GM13976 (cell line): ENCODE measurements around the gene OMG.

Source experiments
- DNase-seq: peaks from one replicate; pipeline ENCODE4 v3.0.0; 2012; ENCODE audit warnings: low spot score
- in situ Hi-C: fragments of 300-500 bp; cut with MboI; formaldehyde crosslinking; loops from one replicate; pipeline ENCODE4 v1.12.0; 2022; ENCODE audit warnings: low sequenced_read_pairs, mixed read lengths, inconsistent platforms; ENCODE audit not compliant: unreplicated experiment
- TF ChIP-seq, protein P1 (sequence below): IDR thresholded peaks from 2 replicates; pipeline ENCODE4 v1.5.1; 2012; ENCODE audit warnings: borderline replicate concordance, mild to moderate bottlenecking; ENCODE audit not compliant: insufficient read depth; ENCODE audit errors: extremely low read depth, missing control alignments, control extremely low read depth

OMG gene

DNA sequence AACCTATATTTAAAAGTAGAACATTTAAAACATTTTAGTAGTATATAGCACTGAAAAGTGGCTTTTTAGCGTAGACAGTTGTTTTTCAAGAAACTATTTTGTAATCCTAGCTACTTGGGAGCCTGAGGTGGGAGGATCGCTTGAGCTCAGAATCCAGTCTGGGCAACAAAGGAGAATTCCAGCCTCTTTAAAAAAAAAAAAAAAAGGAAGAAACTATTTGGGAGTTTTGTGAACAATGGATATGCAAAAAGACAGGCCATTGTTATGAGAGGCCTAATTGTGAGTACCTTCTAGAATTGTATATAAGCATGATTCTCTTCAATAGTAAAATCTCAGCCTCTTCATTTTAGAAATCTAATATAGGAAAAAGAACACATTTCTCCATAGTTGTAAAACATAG is 17.6 kb downstream of the OMG start:
- TF ChIP-seq, protein P1, sequence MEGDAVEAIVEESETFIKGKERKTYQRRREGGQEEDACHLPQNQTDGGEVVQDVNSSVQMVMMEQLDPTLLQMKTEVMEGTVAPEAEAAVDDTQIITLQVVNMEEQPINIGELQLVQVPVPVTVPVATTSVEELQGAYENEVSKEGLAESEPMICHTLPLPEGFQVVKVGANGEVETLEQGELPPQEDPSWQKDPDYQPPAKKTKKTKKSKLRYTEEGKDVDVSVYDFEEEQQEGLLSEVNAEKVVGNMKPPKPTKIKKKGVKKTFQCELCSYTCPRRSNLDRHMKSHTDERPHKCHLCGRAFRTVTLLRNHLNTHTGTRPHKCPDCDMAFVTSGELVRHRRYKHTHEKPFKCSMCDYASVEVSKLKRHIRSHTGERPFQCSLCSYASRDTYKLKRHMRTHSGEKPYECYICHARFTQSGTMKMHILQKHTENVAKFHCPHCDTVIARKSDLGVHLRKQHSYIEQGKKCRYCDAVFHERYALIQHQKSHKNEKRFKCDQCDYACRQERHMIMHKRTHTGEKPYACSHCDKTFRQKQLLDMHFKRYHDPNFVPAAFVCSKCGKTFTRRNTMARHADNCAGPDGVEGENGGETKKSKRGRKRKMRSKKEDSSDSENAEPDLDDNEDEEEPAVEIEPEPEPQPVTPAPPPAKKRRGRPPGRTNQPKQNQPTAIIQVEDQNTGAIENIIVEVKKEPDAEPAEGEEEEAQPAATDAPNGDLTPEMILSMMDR = no peak
- DNase-seq = no peak
- in situ Hi-C loops = no loop called here

DNA sequence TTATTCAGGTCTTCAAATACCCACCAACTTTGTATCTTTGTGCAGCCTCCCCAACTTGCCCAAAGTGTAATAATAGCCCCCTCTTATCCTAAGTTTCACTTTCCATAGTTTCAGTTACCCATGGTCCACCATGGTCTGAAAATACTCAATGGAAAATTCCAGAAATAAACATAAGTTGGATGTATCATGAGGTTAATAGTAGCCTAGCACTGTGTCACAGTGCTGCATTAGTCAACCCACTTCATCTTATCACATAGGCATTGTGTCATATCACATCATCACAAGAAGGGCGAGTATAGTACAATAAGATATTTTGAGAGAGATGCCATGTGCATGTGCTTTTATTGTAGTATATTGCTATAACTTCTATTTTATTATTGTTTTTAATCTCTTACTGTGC is 21.9 kb downstream of the OMG start:
- in situ Hi-C loops = no loop called here
- DNase-seq = no peak
- TF ChIP-seq, protein P1 = no peak

DNA sequence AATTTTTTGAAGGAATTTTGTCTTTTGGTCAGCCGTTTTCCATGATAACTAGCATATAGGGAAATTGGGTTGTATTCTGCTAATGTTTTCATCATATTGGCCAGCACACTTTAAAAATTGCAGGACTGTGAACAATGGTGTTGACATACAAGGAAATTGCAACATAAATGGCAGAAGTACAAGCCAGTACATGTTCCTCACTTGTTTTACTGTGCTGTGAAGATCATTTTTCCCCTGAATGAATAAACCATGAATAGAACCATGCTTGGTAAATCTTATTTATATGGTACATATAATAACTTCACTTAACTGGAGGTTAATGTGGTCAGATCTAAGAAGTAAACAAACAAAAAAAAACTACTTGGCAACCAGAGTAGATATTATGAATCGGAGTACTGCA is 22.8 kb downstream of the OMG start:
- TF ChIP-seq, protein P1 = no peak
- in situ Hi-C loops = no loop called here
- DNase-seq = no peak

DNA sequence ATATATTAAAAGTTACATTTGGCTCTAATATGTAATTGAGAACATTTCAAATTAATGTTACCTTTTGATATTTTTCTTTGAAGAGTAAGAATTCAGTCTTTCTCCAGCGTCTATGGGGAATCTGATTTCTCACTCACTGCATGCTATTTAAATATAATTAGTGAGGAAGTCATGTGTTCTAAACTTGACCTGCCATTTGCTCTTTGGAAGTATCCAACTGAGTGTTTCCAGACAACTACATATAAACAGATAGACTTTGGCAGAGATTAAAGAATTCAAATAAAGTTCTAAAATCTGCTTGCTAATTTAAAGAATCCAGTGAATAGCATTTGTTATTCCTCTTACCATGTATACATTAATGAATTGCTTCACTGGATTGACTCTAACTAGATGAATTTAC is 23.5 kb downstream of the OMG start:
- in situ Hi-C loops = no loop called here
- DNase-seq = no peak
- TF ChIP-seq, protein P1 = no peak

DNA sequence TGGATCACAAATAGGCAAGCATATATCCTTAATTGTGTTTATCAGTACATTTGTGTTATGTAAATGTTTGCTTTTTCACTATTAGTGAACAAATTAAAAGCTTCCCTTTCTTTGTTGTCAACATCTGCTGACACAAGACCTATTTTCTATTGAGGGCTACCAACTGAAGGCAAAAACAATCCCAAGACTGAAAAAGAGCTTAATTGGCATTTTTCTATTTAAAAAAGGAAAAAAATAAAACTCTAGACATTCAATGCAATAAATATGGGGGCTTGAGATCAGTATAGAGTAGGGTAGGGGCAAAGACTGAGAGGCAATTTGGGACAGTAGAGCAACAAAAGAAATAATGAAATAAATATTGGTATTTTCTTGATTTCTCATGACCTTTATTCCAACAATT is 24.2 kb downstream of the OMG start:
- TF ChIP-seq, protein P1 = no peak
- no peak for DNase-seq
- in situ Hi-C loops = no loop called here

DNA sequence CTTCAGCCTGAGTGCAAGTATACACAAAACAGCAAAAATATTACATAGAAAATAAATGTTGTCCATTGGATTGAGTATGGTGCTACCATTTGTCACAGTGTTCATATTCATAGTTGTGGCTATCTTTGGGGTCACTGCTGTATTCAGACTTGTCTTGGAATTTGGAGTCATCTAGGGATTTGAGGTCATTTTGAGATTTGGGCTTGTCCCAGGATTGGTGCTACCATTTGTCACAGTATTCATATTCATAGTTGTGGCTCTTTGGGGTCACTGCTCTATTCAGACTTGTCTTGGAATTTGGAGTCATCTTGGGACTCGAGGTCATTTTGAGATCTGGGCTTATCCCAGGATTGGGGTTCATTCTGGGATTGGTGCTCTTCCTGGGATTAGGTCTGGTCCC is 24.8 kb downstream of the OMG start:
- DNase-seq = no peak
- TF ChIP-seq, protein P1 = no peak
- in situ Hi-C loops = no loop called here

DNA sequence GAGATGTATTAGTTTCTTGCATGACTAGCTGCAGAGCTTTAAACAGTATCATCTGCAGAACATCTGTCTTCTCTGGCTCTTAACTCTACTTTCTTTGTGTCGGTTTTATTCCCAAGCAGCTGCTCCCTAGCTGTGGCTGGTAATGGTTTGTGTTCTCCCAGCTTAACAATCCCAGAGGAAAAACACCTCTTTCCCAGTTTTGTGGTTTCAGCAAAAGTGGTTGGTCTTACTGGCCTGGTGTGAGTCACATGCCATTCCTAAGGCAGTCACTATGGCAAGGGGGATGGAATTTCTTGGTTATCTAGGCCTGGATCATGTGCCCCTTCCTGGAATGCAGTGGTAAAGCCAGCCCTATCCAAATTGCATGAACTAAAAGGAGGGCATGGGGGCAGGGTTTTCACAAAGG is 27.5 kb downstream of the OMG start:
- TF ChIP-seq, protein P1 = no peak
- in situ Hi-C loops = no loop called here
- no peak for DNase-seq
